NCI-H69 (cell line): ENCODE data around the gene SHBG.
"Not testable (repeated sequence)": the region's sequence is repeated elsewhere in the genome, so short reads cannot be mapped to it uniquely, and the experiment has no call there.

Experiments
- DNase-seq: peaks from one replicate; lab custom pipeline; 2025; lab: John Stamatoyannopoulos, UW

Gene SHBG

GRCh38 chr17:7629939-7630571 lies at the start of gene SHBG:
TSS of gene SHBG (plus strand) at chr17:7630135. CDS start at chr17:7630173, 38 bp downstream.
- DNase-seq, result no peak

- no peak for DNase-seq
Measured at GRCh38 chr17:7580604-7581575, 49.0 kb upstream of the SHBG start.

GRCh38 chr17:7582396-7583252 lies 47.3 kb upstream of the SHBG start:
- DNase-seq, result no peak

GRCh38 chr17:7583253-7584109 lies 46.5 kb upstream of the SHBG start, which contains the start of gene MPDU1:
TSS of gene MPDU1 (plus strand) at chr17:7583852. CDS start at chr17:7583863, 11 bp downstream.
- DNase-seq, result peak; percentile 96

- DNase-seq, result no peak
Measured at GRCh38 chr17:7586673-7587419, 43.1 kb upstream of the SHBG start.

GRCh38 chr17:7587420-7588151 lies 42.3 kb upstream of the SHBG start:
- no peak for DNase-seq

- DNase-seq, result no peak
Measured at GRCh38 chr17:7588553-7589203, 41.3 kb upstream of the SHBG start.

GRCh38 chr17:7589204-7589868 lies 40.6 kb upstream of the SHBG start:
- DNase-seq, result no peak

- no peak for DNase-seq
Measured at GRCh38 chr17:7589891-7590691, 39.8 kb upstream of the SHBG start, which contains the start of gene SOX15. TSS of gene SOX15 (minus strand) at chr17:7590094. CDS start at chr17:7589676, 418 bp downstream.

GRCh38 chr17:7590743-7591142 lies 39.2 kb upstream of the SHBG start:
- DNase-seq, result no peak

- no peak for DNase-seq
Measured at GRCh38 chr17:7591596-7591995, 38.3 kb upstream of the SHBG start.

- no peak for DNase-seq
Measured at GRCh38 chr17:7592422-7593021, 37.4 kb upstream of the SHBG start.

GRCh38 chr17:7593296-7593695 lies 36.6 kb upstream of the SHBG start:
- no peak for DNase-seq

- not testable (repeated sequence) for DNase-seq
Measured at GRCh38 chr17:7597561-7597960, 32.4 kb upstream of the SHBG start.

- DNase-seq, result no peak
Measured at GRCh38 chr17:7606280-7606679, 23.7 kb upstream of the SHBG start.

- peak; percentile 13 for DNase-seq
Measured at GRCh38 chr17:7610641-7611040, 19.3 kb upstream of the SHBG start.

GRCh38 chr17:7611635-7612293 lies 18.2 kb upstream of the SHBG start:
- no peak for DNase-seq
